ENCODE results near the gene VPS54.

VPS54 gene

GRCh38 chr2:63926815-63927214, 92.4 kb downstream of the VPS54 start:
- Histone ChIP-seq H3K27me3 (ENCODE audit: control insufficient read depth in 2 of 2, insufficient read depth in 2 of 2, low read length in 2 of 2) (no peaks in the 10 kb centered on the region), H3K9ac (ENCODE audit: low read depth in 1 of 2, low read length in 2 of 2) (no peak overlapping the region), H3K4me1 (ENCODE audit: control insufficient read depth in 2 of 2, insufficient read depth in 2 of 2, low read length in 2 of 2) (no peaks in the 10 kb centered on the region), H3K9me3 (ENCODE audit: control insufficient read depth in 2 of 2, low read length in 2 of 2) (no peaks in the 10 kb centered on the region), H3K36me3 (ENCODE audit: control insufficient read depth in 2 of 2, insufficient read depth in 2 of 2, low read length in 2 of 2) (peaks cover 5 to 12% of the 10 kb centered on the region in 2 donors), H3K27ac (ENCODE audit: low read depth in 2 of 2, low read length in 2 of 2) (no peak overlapping the region), H3K4me3 (ENCODE audit: low read length in 2 of 2) (no peak overlapping the region)

- H3K27ac ChIP-seq (ENCODE audit: low read depth in 2 of 2, low read length in 2 of 2) = no peak overlapping the region
Observed at GRCh38 chr2:63914311-63914710, 104.9 kb downstream of the VPS54 start.

GRCh38 chr2:63903003-63903402, 116.2 kb downstream of the VPS54 start:
- no peak overlapping the region for H3K9ac ChIP-seq (ENCODE audit: low read depth in 1 of 2, low read length in 2 of 2)
- no peak overlapping the region for H3K27ac ChIP-seq (ENCODE audit: low read depth in 2 of 2, low read length in 2 of 2)
- H3K4me1 ChIP-seq (ENCODE audit: control insufficient read depth in 2 of 2, insufficient read depth in 2 of 2, low read length in 2 of 2) = no peaks in the 10 kb centered on the region
- H3K4me3 ChIP-seq (ENCODE audit: low read length in 2 of 2) = no peak overlapping the region
- no peaks in the 10 kb centered on the region for H3K27me3 ChIP-seq (ENCODE audit: control insufficient read depth in 2 of 2, insufficient read depth in 2 of 2, low read length in 2 of 2)
- peaks cover 0 to 3% of the 10 kb centered on the region in 2 donors for H3K9me3 ChIP-seq (ENCODE audit: control insufficient read depth in 2 of 2, low read length in 2 of 2)
- peaks cover 20 to 22% of the 10 kb centered on the region in 2 donors for H3K36me3 ChIP-seq (ENCODE audit: control insufficient read depth in 2 of 2, insufficient read depth in 2 of 2, low read length in 2 of 2)

More at GRCh38 chr2:63914311-63914710, 104.9 kb downstream of the VPS54 start:
- Histone ChIP-seq H3K4me1 (ENCODE audit: control insufficient read depth in 2 of 2, insufficient read depth in 2 of 2, low read length in 2 of 2) (no peaks in the 10 kb centered on the region), H3K9me3 (ENCODE audit: control insufficient read depth in 2 of 2, low read length in 2 of 2) (no peaks in the 10 kb centered on the region), H3K9ac (ENCODE audit: low read depth in 1 of 2, low read length in 2 of 2) (no peak overlapping the region), H3K27me3 (ENCODE audit: control insufficient read depth in 2 of 2, insufficient read depth in 2 of 2, low read length in 2 of 2) (no peaks in the 10 kb centered on the region), H3K4me3 (ENCODE audit: low read length in 2 of 2) (no peak overlapping the region), H3K36me3 (ENCODE audit: control insufficient read depth in 2 of 2, insufficient read depth in 2 of 2, low read length in 2 of 2) (peaks cover 23 to 29% of the 10 kb centered on the region in 2 donors)

GRCh38 chr2:63902149-63902548, 117.1 kb downstream of the VPS54 start:
- no peaks in the 10 kb centered on the region for H3K27me3 ChIP-seq (ENCODE audit: control insufficient read depth in 2 of 2, insufficient read depth in 2 of 2, low read length in 2 of 2)
- no peaks in the 10 kb centered on the region for H3K4me1 ChIP-seq (ENCODE audit: control insufficient read depth in 2 of 2, insufficient read depth in 2 of 2, low read length in 2 of 2)
- H3K9me3 ChIP-seq (ENCODE audit: control insufficient read depth in 2 of 2, low read length in 2 of 2) = peaks cover 0 to 3% of the 10 kb centered on the region in 2 donors
- H3K27ac ChIP-seq (ENCODE audit: low read depth in 2 of 2, low read length in 2 of 2) = no peak overlapping the region
- H3K9ac ChIP-seq (ENCODE audit: low read depth in 1 of 2, low read length in 2 of 2) = no peak overlapping the region
- no peak overlapping the region for H3K4me3 ChIP-seq (ENCODE audit: low read length in 2 of 2)
- H3K36me3 ChIP-seq (ENCODE audit: control insufficient read depth in 2 of 2, insufficient read depth in 2 of 2, low read length in 2 of 2) = peaks cover 22 to 23% of the 10 kb centered on the region in 2 donors

- H3K9ac ChIP-seq (ENCODE audit: low read depth in 1 of 2, low read length in 2 of 2) = no peak overlapping the region
- H3K9me3 ChIP-seq (ENCODE audit: control insufficient read depth in 2 of 2, low read length in 2 of 2) = no peaks in the 10 kb centered on the region
- H3K4me1 ChIP-seq (ENCODE audit: control insufficient read depth in 2 of 2, insufficient read depth in 2 of 2, low read length in 2 of 2) = no peaks in the 10 kb centered on the region
- no peak overlapping the region for H3K4me3 ChIP-seq (ENCODE audit: low read length in 2 of 2)
- peaks cover 29 to 34% of the 10 kb centered on the region in 2 donors for H3K36me3 ChIP-seq (ENCODE audit: control insufficient read depth in 2 of 2, insufficient read depth in 2 of 2, low read length in 2 of 2)
- H3K27me3 ChIP-seq (ENCODE audit: control insufficient read depth in 2 of 2, insufficient read depth in 2 of 2, low read length in 2 of 2) = no peaks in the 10 kb centered on the region
- no peak overlapping the region for H3K27ac ChIP-seq (ENCODE audit: low read depth in 2 of 2, low read length in 2 of 2)
Observed at GRCh38 chr2:63899639-63900038, 119.6 kb downstream of the VPS54 start.

GRCh38 chr2:63898839-63899238, 120.4 kb downstream of the VPS54 start:
- peaks cover 35 to 40% of the 10 kb centered on the region in 2 donors for H3K36me3 ChIP-seq (ENCODE audit: control insufficient read depth in 2 of 2, insufficient read depth in 2 of 2, low read length in 2 of 2)
- H3K4me3 ChIP-seq (ENCODE audit: low read length in 2 of 2) = no peak overlapping the region
- H3K27ac ChIP-seq (ENCODE audit: low read depth in 2 of 2, low read length in 2 of 2) = no peak overlapping the region
- no peak overlapping the region for H3K9ac ChIP-seq (ENCODE audit: low read depth in 1 of 2, low read length in 2 of 2)
- H3K9me3 ChIP-seq (ENCODE audit: control insufficient read depth in 2 of 2, low read length in 2 of 2) = no peaks in the 10 kb centered on the region
- H3K27me3 ChIP-seq (ENCODE audit: control insufficient read depth in 2 of 2, insufficient read depth in 2 of 2, low read length in 2 of 2) = no peaks in the 10 kb centered on the region
- no peaks in the 10 kb centered on the region for H3K4me1 ChIP-seq (ENCODE audit: control insufficient read depth in 2 of 2, insufficient read depth in 2 of 2, low read length in 2 of 2)

- no peaks in the 10 kb centered on the region for H3K4me1 ChIP-seq (ENCODE audit: control insufficient read depth in 2 of 2, insufficient read depth in 2 of 2, low read length in 2 of 2)
- H3K36me3 ChIP-seq (ENCODE audit: control insufficient read depth in 2 of 2, insufficient read depth in 2 of 2, low read length in 2 of 2) = peaks cover 54 to 60% of the 10 kb centered on the region in 2 donors
- H3K9me3 ChIP-seq (ENCODE audit: control insufficient read depth in 2 of 2, low read length in 2 of 2) = no peaks in the 10 kb centered on the region
- no peak overlapping the region for H3K27ac ChIP-seq (ENCODE audit: low read depth in 2 of 2, low read length in 2 of 2)
- no peak overlapping the region for H3K9ac ChIP-seq (ENCODE audit: low read depth in 1 of 2, low read length in 2 of 2)
- no peak overlapping the region for H3K4me3 ChIP-seq (ENCODE audit: low read length in 2 of 2)
- no peaks in the 10 kb centered on the region for H3K27me3 ChIP-seq (ENCODE audit: control insufficient read depth in 2 of 2, insufficient read depth in 2 of 2, low read length in 2 of 2)
Observed at GRCh38 chr2:63894167-63894566, 125.1 kb downstream of the VPS54 start.

- H3K36me3 ChIP-seq (ENCODE audit: control insufficient read depth in 2 of 2, insufficient read depth in 2 of 2, low read length in 2 of 2) = peaks cover 55 to 61% of the 10 kb centered on the region in 2 donors
- H3K4me3 ChIP-seq (ENCODE audit: low read length in 2 of 2) = no peak overlapping the region
- H3K9me3 ChIP-seq (ENCODE audit: control insufficient read depth in 2 of 2, low read length in 2 of 2) = no peaks in the 10 kb centered on the region
- H3K4me1 ChIP-seq (ENCODE audit: control insufficient read depth in 2 of 2, insufficient read depth in 2 of 2, low read length in 2 of 2) = no peaks in the 10 kb centered on the region
- no peak overlapping the region for H3K9ac ChIP-seq (ENCODE audit: low read depth in 1 of 2, low read length in 2 of 2)
- no peaks in the 10 kb centered on the region for H3K27me3 ChIP-seq (ENCODE audit: control insufficient read depth in 2 of 2, insufficient read depth in 2 of 2, low read length in 2 of 2)
- H3K27ac ChIP-seq (ENCODE audit: low read depth in 2 of 2, low read length in 2 of 2) = no peak overlapping the region
Observed at GRCh38 chr2:63893163-63893562, 126.1 kb downstream of the VPS54 start.

- Histone ChIP-seq H3K4me3 (ENCODE audit: low read length in 2 of 2) (no peak overlapping the region), H3K9ac (ENCODE audit: low read depth in 1 of 2, low read length in 2 of 2) (no peak overlapping the region), H3K9me3 (ENCODE audit: control insufficient read depth in 2 of 2, low read length in 2 of 2) (no peaks in the 10 kb centered on the region), H3K27me3 (ENCODE audit: control insufficient read depth in 2 of 2, insufficient read depth in 2 of 2, low read length in 2 of 2) (no peaks in the 10 kb centered on the region), H3K36me3 (ENCODE audit: control insufficient read depth in 2 of 2, insufficient read depth in 2 of 2, low read length in 2 of 2) (peaks cover 63 to 70% of the 10 kb centered on the region in 2 donors), H3K27ac (ENCODE audit: low read depth in 2 of 2, low read length in 2 of 2) (no peak overlapping the region), H3K4me1 (ENCODE audit: control insufficient read depth in 2 of 2, insufficient read depth in 2 of 2, low read length in 2 of 2) (no peaks in the 10 kb centered on the region)
Observed at GRCh38 chr2:63891488-63892030, 127.7 kb downstream of the VPS54 start.

- Histone ChIP-seq H3K27me3 (ENCODE audit: control insufficient read depth in 2 of 2, insufficient read depth in 2 of 2, low read length in 2 of 2) (no peaks in the 10 kb centered on the region), H3K36me3 (ENCODE audit: control insufficient read depth in 2 of 2, insufficient read depth in 2 of 2, low read length in 2 of 2) (peaks cover 67 to 73% of the 10 kb centered on the region in 2 donors), H3K4me3 (ENCODE audit: low read length in 2 of 2) (no peak overlapping the region), H3K4me1 (ENCODE audit: control insufficient read depth in 2 of 2, insufficient read depth in 2 of 2, low read length in 2 of 2) (no peaks in the 10 kb centered on the region), H3K9me3 (ENCODE audit: control insufficient read depth in 2 of 2, low read length in 2 of 2) (no peaks in the 10 kb centered on the region), H3K27ac (ENCODE audit: low read depth in 2 of 2, low read length in 2 of 2) (no peak overlapping the region), H3K9ac (ENCODE audit: low read depth in 1 of 2, low read length in 2 of 2) (no peak overlapping the region)
Observed at GRCh38 chr2:63890678-63891077, 128.6 kb downstream of the VPS54 start.
